Activated B cell treated with CpG ODN at 0.5 μM for 24 hours (primary cell): ENCODE results near the gene ACKR2. TPM values are rescaled to one million over a fixed set of nuclear protein-coding genes. Genes with fewer than 3 reads are reported as not detected.

ENCODE experiments used
- ATAC-seq: fragments of 200-7000 bp; cut with Tn5 transposase; one replicate; pipeline ENCODE4 v1.10.0; 2021; ENCODE audit warnings: low read depth, mild to moderate bottlenecking, moderate library complexity
- CTCF ChIA-PET: fragments of 350-600 bp; sonication (Branson Sonifier 250); formaldehyde crosslinking; loops from one replicate; lab custom pipeline; 2021; ENCODE audit warnings: antibody characterized with exemption; lab: Charles Lee
- POLR2A ChIA-PET: fragments of 350-600 bp; sonication (Branson Sonifier 250); formaldehyde crosslinking; loops from one replicate; lab custom pipeline; 2021; ENCODE audit warnings: antibody characterized with exemption; lab: Charles Lee
- DNase-seq: peaks from one replicate; pipeline ENCODE4 v3.0.0; 2022
- H3K27ac Mint-ChIP-seq: one replicate; pipeline ENCODE4 v1.8.0; 2020; ENCODE audit warnings: mixed read lengths
- H3K27me3 Mint-ChIP-seq: one replicate; pipeline ENCODE4 v1.8.0; 2021; ENCODE audit warnings: mixed read lengths
- H3K36me3 Mint-ChIP-seq: one replicate; pipeline ENCODE4 v1.8.0; 2021; ENCODE audit warnings: low read depth, mixed read lengths
- H3K4me1 Mint-ChIP-seq: one replicate; pipeline ENCODE4 v1.8.0; 2021; ENCODE audit warnings: mixed read lengths
- H3K4me3 Mint-ChIP-seq: one replicate; pipeline ENCODE4 v1.8.0; 2020; ENCODE audit warnings: mild to moderate bottlenecking, mixed read lengths
- H3K9me3 Mint-ChIP-seq: one replicate; pipeline ENCODE4 v1.8.0; 2020; ENCODE audit warnings: mixed read lengths
- CTCF ChIP-seq: fragments of 200-600 bp; IDR thresholded peaks from one replicate; pipeline ENCODE4 v1.8.0; 2022; ENCODE audit warnings: antibody characterized with exemption, mild to moderate bottlenecking
- intact Hi-C: fragments of 100-400 bp; cut with micrococcal nuclease; formaldehyde crosslinking; loops from one replicate; pipeline ENCODE4 v1.15.1; 2024
- total RNA-seq: library from RNA; stranded (reverse); gene quantifications from 2 replicates; pipeline ENCODE4 v1.2.3, GENCODE V29; 2022

ACKR2 gene
- total RNA-seq, 1 donor from 2014 or later: 0.22 TPM

GRCh38 chr3:42884324-42884723, 75.1 kb downstream of the ACKR2 start:
- H3K4me1 Mint-ChIP-seq: peaks cover 10% of the 10 kb centered on the region
- intact Hi-C loops: loop anchor here (5.0 kb wide), 1 partner anchor 382 kb away; the partner anchor contains the start of gene VIPR1

GRCh38 chr3:42886294-42886822, 77.1 kb downstream of the ACKR2 start:
- Mint-ChIP-seq H3K27me3 (peaks cover 20% of the 10 kb centered on the region), H3K27ac (no peak overlapping the region), H3K9me3 (no peaks in the 10 kb centered on the region), H3K4me1 (peaks cover 2% of the 10 kb centered on the region), H3K36me3 (no peaks in the 10 kb centered on the region), H3K4me3 (no peak overlapping the region)
- ATAC-seq (no peak), DNase-seq (no peak)
- POLR2A ChIA-PET: no interaction called here
- intact Hi-C loops: no loop called here
- TF ChIP-seq CTCF: no peak
- CTCF ChIA-PET: no interaction called here

More at GRCh38 chr3:42884324-42884723, 75.1 kb downstream of the ACKR2 start:
- no peak for ATAC-seq
- CTCF ChIA-PET: no interaction called here
- no peak overlapping the region for H3K27ac Mint-ChIP-seq
- no peak overlapping the region for H3K4me3 Mint-ChIP-seq
- TF ChIP-seq CTCF: no peak
- no peak for DNase-seq
- POLR2A ChIA-PET: no interaction called here
- H3K27me3 Mint-ChIP-seq: peaks cover 15% of the 10 kb centered on the region
- no peaks in the 10 kb centered on the region for H3K9me3 Mint-ChIP-seq
- no peaks in the 10 kb centered on the region for H3K36me3 Mint-ChIP-seq

DNA sequence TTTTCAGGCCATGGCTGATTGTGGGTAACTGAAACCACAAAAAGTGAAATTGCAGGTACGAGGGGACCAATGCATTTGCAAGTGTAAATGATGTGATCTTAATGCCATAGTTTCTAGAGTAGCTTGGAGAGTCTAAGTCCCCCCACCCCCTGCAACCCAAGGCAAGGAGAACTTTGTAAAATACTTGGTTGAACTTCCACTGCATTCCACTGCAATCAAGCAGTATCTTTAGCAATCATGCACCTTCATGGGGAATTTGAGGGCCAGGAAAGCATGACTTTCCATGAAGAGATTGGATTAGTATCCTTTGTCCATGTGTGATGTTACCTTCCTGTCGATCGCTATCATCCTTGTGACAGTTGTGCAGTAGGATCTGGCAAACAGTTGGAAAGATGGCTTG, 77.8 kb downstream of the ACKR2 start:
- Mint-ChIP-seq H3K4me3 (no peak overlapping the region), H3K4me1 (no peaks in the 10 kb centered on the region), H3K27me3 (peaks cover 27% of the 10 kb centered on the region), H3K9me3 (no peaks in the 10 kb centered on the region), H3K27ac (no peak overlapping the region), H3K36me3 (no peaks in the 10 kb centered on the region)
- no peak for TF ChIP-seq CTCF
- intact Hi-C loops: no loop called here
- ATAC-seq (no peak), DNase-seq (no peak)
- ChIA-PET CTCF (no interaction called here), POLR2A (no interaction called here)

DNA sequence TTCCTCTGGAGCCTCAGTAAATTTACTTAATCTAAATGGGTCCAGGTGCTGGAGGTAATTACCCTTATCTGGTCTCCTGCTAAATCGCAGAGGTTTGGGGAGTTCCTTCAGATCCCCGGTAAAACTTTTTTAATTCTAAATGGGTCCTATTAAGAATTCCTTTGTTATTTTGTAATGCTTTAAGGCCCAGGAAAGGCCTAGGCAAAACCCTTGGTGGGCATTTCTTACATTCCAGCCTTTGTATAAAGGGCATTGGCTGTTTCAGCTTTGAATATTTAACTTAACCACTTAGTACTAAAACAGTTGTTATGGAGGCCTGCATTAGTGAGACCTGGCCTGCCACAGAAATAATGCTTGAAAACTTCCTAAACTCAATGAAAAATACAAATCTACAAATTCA, 81.8 kb downstream of the ACKR2 start:
- Mint-ChIP-seq H3K4me3 (no peak overlapping the region), H3K36me3 (no peaks in the 10 kb centered on the region), H3K4me1 (no peaks in the 10 kb centered on the region), H3K9me3 (no peaks in the 10 kb centered on the region), H3K27me3 (peaks cover 33% of the 10 kb centered on the region), H3K27ac (no peak overlapping the region)
- POLR2A ChIA-PET: no interaction called here
- no peak for ATAC-seq
- no peak for DNase-seq
- CTCF ChIA-PET: no interaction called here
- intact Hi-C loops: no loop called here
- TF ChIP-seq CTCF: no peak

DNA sequence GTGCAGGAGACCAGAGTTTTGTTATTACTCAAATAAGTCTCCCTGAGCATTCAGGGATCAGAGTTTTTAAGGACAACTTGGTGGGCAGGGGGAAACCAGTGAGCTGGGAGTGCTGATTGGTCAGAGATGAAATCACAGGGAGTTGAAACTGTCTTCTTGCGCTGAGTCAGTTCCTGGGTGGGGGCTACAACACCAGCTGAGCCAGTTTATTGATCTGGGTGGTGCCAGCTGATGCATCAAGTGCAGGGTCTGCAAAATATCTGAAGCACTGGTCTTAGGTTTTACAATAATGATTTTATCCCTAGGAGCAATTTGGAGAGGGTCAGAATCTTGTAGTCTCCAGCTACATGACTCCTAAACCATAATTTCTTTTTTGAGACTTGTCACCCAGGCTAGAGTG, 82.9 kb downstream of the ACKR2 start:
- Mint-ChIP-seq H3K27ac (no peak overlapping the region), H3K4me3 (no peak overlapping the region), H3K27me3 (peaks cover 33% of the 10 kb centered on the region), H3K36me3 (no peaks in the 10 kb centered on the region), H3K4me1 (no peaks in the 10 kb centered on the region), H3K9me3 (no peaks in the 10 kb centered on the region)
- DNase-seq (no peak), ATAC-seq (no peak)
- POLR2A ChIA-PET: no interaction called here
- TF ChIP-seq CTCF: no peak
- intact Hi-C loops: no loop called here
- CTCF ChIA-PET: no interaction called here
